ENCODE measurements around the gene ELOVL5.

ELOVL5 gene

DNA sequence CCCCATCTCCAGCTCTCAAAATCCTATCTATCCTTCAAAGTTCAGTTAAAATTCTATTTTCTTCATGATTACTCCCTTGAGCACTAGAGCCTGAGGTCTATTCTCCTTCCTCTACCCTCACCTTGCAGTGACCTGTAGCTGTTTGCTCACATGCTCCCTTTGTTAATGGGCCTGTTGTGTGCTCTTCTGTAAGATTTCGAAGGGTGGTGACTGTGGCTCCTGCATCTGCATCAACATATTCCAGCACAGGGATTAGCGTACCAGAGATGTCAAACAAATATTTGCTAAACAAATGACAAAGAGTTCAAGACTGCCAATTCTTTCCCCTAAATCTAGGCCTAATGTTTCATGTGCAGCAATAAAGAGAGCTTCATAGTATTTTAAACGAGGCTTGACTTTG lies 69.5 kb downstream of the ELOVL5 start:
- no peak overlapping the region for H3K27ac ChIP-seq
- no peak overlapping the region for H3K4me3 ChIP-seq
- TF ChIP-seq, protein P1, sequence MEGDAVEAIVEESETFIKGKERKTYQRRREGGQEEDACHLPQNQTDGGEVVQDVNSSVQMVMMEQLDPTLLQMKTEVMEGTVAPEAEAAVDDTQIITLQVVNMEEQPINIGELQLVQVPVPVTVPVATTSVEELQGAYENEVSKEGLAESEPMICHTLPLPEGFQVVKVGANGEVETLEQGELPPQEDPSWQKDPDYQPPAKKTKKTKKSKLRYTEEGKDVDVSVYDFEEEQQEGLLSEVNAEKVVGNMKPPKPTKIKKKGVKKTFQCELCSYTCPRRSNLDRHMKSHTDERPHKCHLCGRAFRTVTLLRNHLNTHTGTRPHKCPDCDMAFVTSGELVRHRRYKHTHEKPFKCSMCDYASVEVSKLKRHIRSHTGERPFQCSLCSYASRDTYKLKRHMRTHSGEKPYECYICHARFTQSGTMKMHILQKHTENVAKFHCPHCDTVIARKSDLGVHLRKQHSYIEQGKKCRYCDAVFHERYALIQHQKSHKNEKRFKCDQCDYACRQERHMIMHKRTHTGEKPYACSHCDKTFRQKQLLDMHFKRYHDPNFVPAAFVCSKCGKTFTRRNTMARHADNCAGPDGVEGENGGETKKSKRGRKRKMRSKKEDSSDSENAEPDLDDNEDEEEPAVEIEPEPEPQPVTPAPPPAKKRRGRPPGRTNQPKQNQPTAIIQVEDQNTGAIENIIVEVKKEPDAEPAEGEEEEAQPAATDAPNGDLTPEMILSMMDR (IDR thresholded peaks at IDR 0.05), result no peak
- no peaks in the 10 kb centered on the region for H3K27me3 ChIP-seq
- intact Hi-C loops (cut with DNase I; ENCODE audit: low total_unique reads), result no loop called here
- DNase-seq, result no peak
- peaks cover 6 to 11% (median 8%) of the 10 kb centered on the region in 3 donors for H3K36me3 ChIP-seq
- peaks cover 0 to 43% (median 20%) of the 10 kb centered on the region in 4 donors for H3K4me1 ChIP-seq
- no peaks in the 10 kb centered on the region for H3K9me3 ChIP-seq

DNA sequence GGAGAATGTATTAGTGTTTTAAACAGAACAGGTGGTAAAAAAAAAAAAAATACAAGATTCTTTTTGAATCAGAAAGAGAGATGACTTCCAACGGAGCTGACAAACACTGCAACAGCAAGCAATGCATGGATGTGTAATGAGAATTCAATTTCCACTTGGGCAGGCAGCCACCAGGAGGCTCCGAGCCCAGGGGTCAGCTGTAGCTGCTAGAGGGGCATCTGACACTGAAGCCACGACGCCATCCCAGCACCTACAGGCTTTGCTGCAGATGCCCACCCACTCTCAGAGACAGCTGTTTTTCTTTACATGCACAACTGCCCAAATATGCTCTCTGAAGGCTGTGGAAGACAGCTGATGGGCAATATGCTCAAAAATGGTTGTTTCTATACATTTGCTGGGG lies 75.4 kb downstream of the ELOVL5 start:
- peaks cover 0 to 6% (median 0%) of the 10 kb centered on the region in 4 donors for H3K4me1 ChIP-seq
- H3K9me3 ChIP-seq, result no peaks in the 10 kb centered on the region
- H3K4me3 ChIP-seq, result no peak overlapping the region
- H3K27me3 ChIP-seq, result no peaks in the 10 kb centered on the region
- H3K27ac ChIP-seq, result no peak overlapping the region
- H3K36me3 ChIP-seq, result peaks cover 53 to 68% (median 61%) of the 10 kb centered on the region in 3 donors
- DNase-seq, result no peak
- TF ChIP-seq, protein P1 (IDR thresholded peaks at IDR 0.05), result no peak
- intact Hi-C loops (cut with DNase I; ENCODE audit: low total_unique reads), result no loop called here

DNA sequence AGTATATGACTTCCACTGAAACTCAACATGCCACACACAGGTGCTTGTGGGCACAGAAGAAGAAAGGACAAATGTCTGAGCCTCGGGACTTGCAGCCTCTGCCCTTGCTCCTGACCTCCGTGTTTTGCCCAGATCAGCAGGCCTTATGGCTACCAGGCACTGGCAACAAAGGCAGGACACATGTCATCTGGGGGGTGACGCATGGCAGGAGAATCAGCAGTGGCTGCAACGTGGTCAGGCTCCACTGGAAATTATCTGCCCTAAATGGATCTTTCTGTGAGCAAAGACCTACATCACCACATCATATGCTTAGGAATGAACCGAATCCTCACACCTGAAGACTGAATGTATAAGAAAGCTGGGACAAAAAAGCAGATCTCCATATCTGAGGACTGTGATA lies 78.9 kb downstream of the ELOVL5 start:
- DNase-seq, result no peak

DNA sequence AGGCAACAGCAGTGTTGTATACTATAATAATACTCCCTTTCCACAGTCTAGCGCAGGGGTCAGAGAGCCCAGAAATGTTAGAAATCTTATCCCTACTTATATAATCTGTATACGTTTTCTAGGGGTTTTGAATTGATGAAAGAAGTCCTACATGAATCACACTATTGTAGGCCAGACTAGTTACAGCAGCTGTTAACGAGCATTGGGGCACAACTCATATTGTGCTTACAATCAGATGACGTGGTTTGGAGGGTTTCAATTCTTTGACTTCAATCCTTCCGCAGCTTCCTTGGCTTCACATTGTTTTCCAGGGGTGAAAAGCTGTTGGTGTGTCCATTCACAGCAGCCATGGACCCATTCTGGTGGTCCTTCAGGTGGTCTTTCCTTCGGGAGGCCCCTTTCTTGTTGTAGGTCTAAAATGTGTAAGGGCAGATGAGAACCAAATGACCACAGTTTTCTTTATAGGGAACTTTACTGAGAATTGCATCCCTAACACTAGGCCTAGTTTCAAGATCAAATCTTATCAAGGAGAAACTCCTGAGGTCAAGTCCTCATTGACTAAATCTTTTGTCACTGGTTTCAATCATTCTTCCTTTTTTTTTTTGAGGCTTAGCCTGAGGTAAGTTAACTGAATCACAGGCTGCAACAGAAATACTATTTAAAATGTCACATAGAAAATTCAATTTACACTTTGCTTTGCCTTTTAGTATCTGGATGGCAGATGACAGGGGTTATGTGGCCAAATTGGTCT lies 79.7 kb downstream of the ELOVL5 start:
- TF ChIP-seq, protein P1 (IDR thresholded peaks at IDR 0.05), result no peak
- Histone ChIP-seq H3K9me3 (no peaks in the 10 kb centered on the region), H3K4me3 (no peak overlapping the region), H3K27me3 (no peaks in the 10 kb centered on the region), H3K4me1 (no peaks in the 10 kb centered on the region), H3K36me3 (peaks cover 56 to 88% (median 73%) of the 10 kb centered on the region in 3 donors), H3K27ac (no peak overlapping the region)
- intact Hi-C loops (cut with DNase I; ENCODE audit: low total_unique reads), result no loop called here
- DNase-seq, result no peak

More for the DNA sequence above, 78.9 kb downstream of the ELOVL5 start:
- no peak overlapping the region for H3K27ac ChIP-seq
- intact Hi-C loops (cut with DNase I; ENCODE audit: low total_unique reads), result no loop called here
- H3K36me3 ChIP-seq, result peaks cover 63 to 88% (median 81%) of the 10 kb centered on the region in 3 donors
- H3K9me3 ChIP-seq, result no peaks in the 10 kb centered on the region
- H3K4me3 ChIP-seq, result no peak overlapping the region
- TF ChIP-seq, protein P1 (IDR thresholded peaks at IDR 0.05), result no peak
- H3K27me3 ChIP-seq, result no peaks in the 10 kb centered on the region
- H3K4me1 ChIP-seq, result no peaks in the 10 kb centered on the region

DNA sequence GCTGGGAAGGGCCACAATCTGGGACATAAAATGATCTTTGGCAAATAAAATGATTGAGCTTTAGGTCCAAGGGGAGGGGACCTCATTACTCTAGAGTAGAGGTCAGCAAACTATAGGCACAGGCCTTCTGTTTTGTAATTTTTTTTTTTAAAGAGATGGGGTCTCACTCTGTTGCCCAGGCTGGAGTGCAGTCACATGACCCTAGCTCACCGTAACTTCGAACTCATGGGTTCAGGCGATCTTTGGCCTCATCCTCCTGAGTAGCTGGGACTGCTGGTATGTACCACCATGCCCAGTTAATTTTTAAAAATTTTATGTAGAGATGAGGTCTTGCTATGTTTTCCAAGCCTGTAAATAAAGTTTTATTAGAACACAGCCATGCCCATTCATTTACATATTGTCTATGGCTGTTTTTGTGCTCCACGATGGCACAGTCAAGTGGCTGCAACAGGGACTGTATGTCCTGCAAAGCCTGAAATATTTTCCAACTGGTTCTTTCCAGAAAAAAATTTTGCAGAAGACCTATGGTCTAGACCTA lies 82.1 kb downstream of the ELOVL5 start:
- Histone ChIP-seq H3K27me3 (no peaks in the 10 kb centered on the region), H3K9me3 (no peaks in the 10 kb centered on the region), H3K4me3 (no peak overlapping the region), H3K27ac (no peak overlapping the region), H3K36me3 (peaks cover 33 to 81% (median 52%) of the 10 kb centered on the region in 3 donors), H3K4me1 (no peaks in the 10 kb centered on the region)
- TF ChIP-seq, protein P1 (IDR thresholded peaks at IDR 0.05), result no peak
- no peak for DNase-seq
- intact Hi-C loops (cut with DNase I; ENCODE audit: low total_unique reads), result no loop called here

All from tibial artery (tissue), 4 donors.